Epithelial cell of prostate (primary cell): ENCODE results near the gene SORCS1.
"Not testable (repeated sequence)": the region's sequence is repeated elsewhere in the genome, so short reads cannot be mapped to it uniquely, and the experiment has no call there.

ENCODE experiments used
- DNase-seq: peaks from one replicate; pipeline ENCODE4 v3.0.0-alpha.2; 2011; ENCODE audit warnings: low read depth, low spot score
- H3K27ac ChIP-seq: fragments of 450-650 bp; 2 replicates; pipeline ENCODE4 v1.5.1; 2017; ENCODE audit warnings: mild to moderate bottlenecking

SORCS1 gene

GRCh38 chr10:106956216-106956915, 208.1 kb downstream of the SORCS1 start:
- no peak overlapping the region for H3K27ac ChIP-seq
- no peak for DNase-seq

GRCh38 chr10:106955133-106955532, 209.4 kb downstream of the SORCS1 start:
- no peak overlapping the region for H3K27ac ChIP-seq
- no peak for DNase-seq

GRCh38 chr10:106952033-106952432, 212.5 kb downstream of the SORCS1 start:
- no peak for DNase-seq
- H3K27ac ChIP-seq, result no peak overlapping the region

GRCh38 chr10:106949680-106950478, 214.6 kb downstream of the SORCS1 start:
- H3K27ac ChIP-seq, result no peak overlapping the region
- DNase-seq, result no peak

- no peak for DNase-seq
- H3K27ac ChIP-seq, result no peak overlapping the region
Measured at GRCh38 chr10:106947643-106948042, 216.9 kb downstream of the SORCS1 start.

- no peak for DNase-seq
- H3K27ac ChIP-seq, result no peak overlapping the region
Measured at GRCh38 chr10:106942035-106942662, 222.4 kb downstream of the SORCS1 start.

GRCh38 chr10:106941297-106942034, 223.0 kb downstream of the SORCS1 start:
- no peak overlapping the region for H3K27ac ChIP-seq
- DNase-seq, result no peak

- no peak for DNase-seq
Measured at GRCh38 chr10:106938513-106938912, 226.0 kb downstream of the SORCS1 start.

GRCh38 chr10:106935978-106936451, 228.5 kb downstream of the SORCS1 start:
- no peak for DNase-seq
- no peak overlapping the region for H3K27ac ChIP-seq

More at GRCh38 chr10:106938513-106938912, 226.0 kb downstream of the SORCS1 start:
- no peak overlapping the region for H3K27ac ChIP-seq

- no peak overlapping the region for H3K27ac ChIP-seq
- no peak for DNase-seq
Measured at GRCh38 chr10:106931853-106932249, 232.7 kb downstream of the SORCS1 start.

- no peak for DNase-seq
- no peak overlapping the region for H3K27ac ChIP-seq
Measured at GRCh38 chr10:106931159-106931852, 233.2 kb downstream of the SORCS1 start.

GRCh38 chr10:106930751-106931150, 233.8 kb downstream of the SORCS1 start:
- no peak overlapping the region for H3K27ac ChIP-seq
- no peak for DNase-seq

GRCh38 chr10:106929291-106929895, 235.1 kb downstream of the SORCS1 start:
- H3K27ac ChIP-seq, result no peak overlapping the region
- DNase-seq, result no peak

- DNase-seq, result not testable (repeated sequence)
Measured at GRCh38 chr10:106928151-106928550, 236.4 kb downstream of the SORCS1 start.

GRCh38 chr10:106925191-106925590, 239.3 kb downstream of the SORCS1 start:
- H3K27ac ChIP-seq, result no peak overlapping the region
- DNase-seq, result no peak

More at GRCh38 chr10:106928151-106928550, 236.4 kb downstream of the SORCS1 start:
- not testable (repeated sequence) for H3K27ac ChIP-seq

GRCh38 chr10:106920538-106920937, 244.0 kb downstream of the SORCS1 start:
- H3K27ac ChIP-seq, result no peak overlapping the region
- no peak for DNase-seq

GRCh38 chr10:106919871-106920282, 244.6 kb downstream of the SORCS1 start:
- DNase-seq, result no peak
- H3K27ac ChIP-seq, result no peak overlapping the region

- DNase-seq, result no peak
- H3K27ac ChIP-seq, result no peak overlapping the region
Measured at GRCh38 chr10:106917452-106918055, 247.0 kb downstream of the SORCS1 start.

GRCh38 chr10:106914016-106914415, 250.5 kb downstream of the SORCS1 start:
- DNase-seq, result no peak
- no peak overlapping the region for H3K27ac ChIP-seq
